ENCODE results near the gene OR4K14. TPM values are rescaled to one million over a fixed set of nuclear protein-coding genes. Genes with fewer than 3 reads are reported as not detected.

The OR4K14 gene, protein sequence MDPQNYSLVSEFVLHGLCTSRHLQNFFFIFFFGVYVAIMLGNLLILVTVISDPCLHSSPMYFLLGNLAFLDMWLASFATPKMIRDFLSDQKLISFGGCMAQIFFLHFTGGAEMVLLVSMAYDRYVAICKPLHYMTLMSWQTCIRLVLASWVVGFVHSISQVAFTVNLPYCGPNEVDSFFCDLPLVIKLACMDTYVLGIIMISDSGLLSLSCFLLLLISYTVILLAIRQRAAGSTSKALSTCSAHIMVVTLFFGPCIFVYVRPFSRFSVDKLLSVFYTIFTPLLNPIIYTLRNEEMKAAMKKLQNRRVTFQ
- not detected in 2 replicates for total RNA-seq

DNA sequence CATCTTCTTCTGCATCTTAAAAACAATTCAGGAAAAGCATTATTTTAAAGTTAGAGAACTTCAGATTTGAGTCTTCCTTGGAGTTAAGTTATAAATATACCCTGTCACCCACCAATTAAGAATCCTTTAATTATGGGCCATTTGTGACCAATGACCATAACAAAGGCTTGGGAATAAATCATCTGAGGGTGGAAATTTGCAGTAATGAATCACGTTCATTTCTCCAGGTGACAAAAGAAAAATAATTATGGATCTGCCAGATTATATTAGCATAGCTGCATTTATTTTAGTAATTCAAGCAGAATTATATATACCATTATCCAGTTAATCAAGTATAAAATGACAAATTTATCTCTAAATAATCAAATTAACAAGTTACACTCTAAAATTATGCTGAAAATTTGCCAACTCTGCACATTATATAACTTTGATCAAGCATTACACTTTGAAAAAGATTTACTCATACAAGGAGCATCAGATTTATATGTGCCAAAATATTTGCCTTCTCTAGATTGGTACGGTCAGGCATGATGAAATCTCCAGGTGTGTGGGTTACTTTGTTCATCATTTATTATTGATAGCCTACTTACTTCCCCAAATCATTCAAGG lies at the start of gene OR4K14:
Gene OR4K14, minus strand, starts transcription at position 51 of the 609 bp plus-strand sequence. CDS start 4,114 bp downstream, outside the sequence.

DNA sequence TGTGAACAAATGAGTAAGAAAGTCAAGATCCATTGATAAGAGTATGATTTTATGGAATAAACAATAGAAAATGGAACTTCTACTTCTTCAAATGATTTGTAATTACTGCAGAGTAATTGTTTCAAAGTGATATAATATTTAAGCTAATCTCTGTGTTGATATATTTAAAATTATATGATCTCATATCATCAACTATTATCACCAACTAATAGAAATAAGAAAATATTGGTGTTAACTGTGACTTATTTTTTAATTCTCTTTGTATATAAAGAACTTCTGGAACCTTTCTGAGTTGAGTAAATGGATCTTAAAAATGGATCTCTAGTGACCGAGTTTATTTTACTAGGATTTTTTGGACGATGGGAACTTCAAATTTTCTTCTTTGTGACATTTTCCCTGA lies 40.6 kb upstream of the OR4K14 start, which contains the start of gene OR4L1:
Gene OR4L1, plus strand, starts transcription at position 301 of the 400 bp plus-strand sequence. Its CDS starts 0 bp downstream, at position 301.

DNA sequence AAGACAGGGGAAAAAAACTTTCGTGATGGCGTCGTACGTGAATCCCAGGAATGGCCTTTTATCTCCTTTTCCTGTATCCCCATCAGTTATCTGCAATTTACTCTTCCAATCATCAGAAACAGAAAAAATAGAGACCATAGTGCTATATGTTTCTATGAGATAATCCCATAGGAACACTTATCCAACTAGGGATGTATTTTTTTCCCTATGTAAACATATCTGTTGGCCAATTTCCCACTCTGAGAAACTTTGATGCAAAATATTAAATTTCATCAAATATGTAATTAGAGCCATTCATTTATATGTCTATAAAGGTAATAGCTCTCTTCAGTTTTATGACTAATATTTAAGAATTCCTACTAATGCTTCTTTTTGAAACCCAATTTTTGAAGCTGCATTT lies 16.8 kb upstream of the OR4K14 start, which contains the start of gene OR4K13:
Gene OR4K13, minus strand, starts transcription at position 101 of the 400 bp plus-strand sequence. CDS start 1,280 bp downstream, outside the sequence.

DNA sequence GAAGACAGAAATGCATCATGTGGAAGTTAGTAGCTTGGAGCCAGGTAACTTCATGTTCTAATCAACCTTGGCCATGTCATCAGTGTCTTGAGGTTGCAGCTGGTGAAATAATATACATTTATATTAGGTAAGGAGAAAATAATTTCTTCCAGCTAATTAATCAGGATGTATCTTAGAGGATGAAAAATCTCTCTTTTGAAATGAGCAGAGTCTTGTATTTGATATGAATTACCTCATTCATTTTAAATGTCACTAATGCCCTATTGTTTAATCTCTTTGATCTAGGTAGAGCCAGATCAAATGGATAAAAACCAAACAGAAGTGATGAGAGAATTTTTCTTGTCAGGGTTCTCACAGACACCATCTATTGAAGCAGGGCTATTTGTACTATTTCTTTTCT lies 17.2 kb downstream of the OR4K14 start, which contains the start of gene OR4Q2:
Gene OR4Q2, plus strand, starts transcription at position 301 of the 400 bp plus-strand sequence.

DNA sequence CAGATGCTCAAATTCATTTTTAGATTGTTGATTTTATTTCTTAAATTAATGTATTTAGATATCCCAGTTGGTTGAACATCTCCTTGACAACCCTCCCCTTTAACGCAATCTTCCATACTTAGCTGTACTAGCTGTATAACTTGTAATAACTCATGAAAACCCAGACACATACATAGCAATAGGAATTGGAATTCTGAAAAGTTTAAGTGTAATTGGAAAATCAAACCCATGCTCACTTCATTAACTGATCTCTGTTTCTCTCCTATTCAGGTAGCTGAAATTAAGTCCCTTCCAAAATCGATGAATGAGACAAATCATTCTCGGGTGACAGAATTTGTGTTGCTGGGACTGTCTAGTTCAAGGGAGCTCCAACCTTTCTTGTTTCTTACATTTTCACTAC lies 43.8 kb downstream of the OR4K14 start, which contains the start of gene OR4K15:
Gene OR4K15, plus strand, starts transcription at position 301 of the 400 bp plus-strand sequence. Its CDS starts 0 bp downstream, at position 301.

Other genes with a start within 250 kb of the OR4K14 start
- 0.12 TPM in 1 of 2 replicates, not detected in the other for gene OR4M1, start 245.8 kb downstream of the OR4K14 start, total RNA-seq
- gene OR4N2, start 215.5 kb downstream of the OR4K14 start, total RNA-seq, result not detected in 2 replicates
- gene OR4K2, start 144.2 kb downstream of the OR4K14 start, total RNA-seq, result not detected in 2 replicates
- not detected in 2 replicates for gene OR4K5, start 98.7 kb downstream of the OR4K14 start, total RNA-seq
- gene OR4K1, start 88.4 kb downstream of the OR4K14 start, total RNA-seq, result 0.12 TPM in 1 of 2 replicates, not detected in the other
- not detected in 2 replicates for gene OR4K15, start 43.7 kb downstream of the OR4K14 start, total RNA-seq
- gene OR4Q2, start 17.1 kb downstream of the OR4K14 start, total RNA-seq, result not detected in 2 replicates
- not detected in 2 replicates for gene OR4K13, start 16.7 kb upstream of the OR4K14 start, total RNA-seq
- gene OR4L1, start 40.7 kb upstream of the OR4K14 start, total RNA-seq, result not detected in 2 replicates
- not detected in 2 replicates for gene OR4K17, start 91.4 kb upstream of the OR4K14 start, total RNA-seq
- not detected in 2 replicates for gene OR4N5, start 119.5 kb upstream of the OR4K14 start, total RNA-seq
- not detected in 2 replicates for gene OR11G2, start 171.6 kb upstream of the OR4K14 start, total RNA-seq
- gene OR11H6, start 204.4 kb upstream of the OR4K14 start, total RNA-seq, result not detected in 2 replicates
- not detected in 2 replicates for gene OR11H7, start 209.7 kb upstream of the OR4K14 start, total RNA-seq
- gene OR11H4, start 220.0 kb upstream of the OR4K14 start, total RNA-seq, result not detected in 2 replicates